Neural cell (in vitro differentiated cells): Measurements from ENCODE around the gene HS1BP3. TPM values are rescaled to one million over a fixed set of nuclear protein-coding genes. Genes with fewer than 3 reads are reported as not detected.

Experiments
- H2AFZ ChIP-seq: fragments of 200-600, 300-800 bp; sonication (generic), shearing (Covaris generic); 2 replicates; pipeline ENCODE4 v1.6.0; 2014; ENCODE audit warnings: low read depth, mild to moderate bottlenecking, antibody characterized with exemption, low read length, moderate library complexity
- H3F3A ChIP-seq: fragments of 200-600 bp; shearing (Covaris generic); 2 replicates; pipeline ENCODE4 v1.6.1; 2016; ENCODE audit warnings: mild to moderate bottlenecking, moderate library complexity, mixed read lengths, antibody characterized with exemption, low read length; ENCODE audit not compliant: insufficient read depth, poor library complexity, severe bottlenecking
- H3K27ac ChIP-seq: fragments of 200-600, 300-800 bp; sonication (generic), shearing (Covaris generic); 2 replicates; pipeline ENCODE4 v1.5.1; 2014; ENCODE audit warnings: mild to moderate bottlenecking, low read length, moderate library complexity
- H3K27me3 ChIP-seq: fragments of 300-800, 200-600 bp; sonication (generic), shearing (Covaris generic); 2 replicates; pipeline ENCODE4 v1.6.0; 2014; ENCODE audit warnings: mild to moderate bottlenecking, low read depth, low read length, moderate library complexity; ENCODE audit not compliant: insufficient read depth
- H3K36me3 ChIP-seq: fragments of 300-800, 200-600 bp; sonication (generic), shearing (Covaris generic); 2 replicates; pipeline ENCODE4 v1.5.1; 2014; ENCODE audit warnings: mild to moderate bottlenecking, antibody characterized with exemption, low read length, moderate library complexity; ENCODE audit not compliant: insufficient read depth
- H3K4me2 ChIP-seq: fragments of 300-800, 200-600 bp; sonication (generic), shearing (Covaris generic); 2 replicates; pipeline ENCODE4 v1.6.0; 2014; ENCODE audit warnings: mild to moderate bottlenecking, low read length
- H3K4me3 ChIP-seq: fragments of 300-800, 200-600 bp; sonication (generic), shearing (Covaris generic); 2 replicates; pipeline ENCODE4 v1.5.1; 2014; ENCODE audit warnings: mild to moderate bottlenecking, low read length, moderate library complexity
- H3K79me2 ChIP-seq: fragments of 200-600 bp; shearing (Covaris generic); replicated peaks from 2 replicates; pipeline ENCODE4 v1.6.0; 2014; ENCODE audit warnings: mild to moderate bottlenecking, low read length, moderate library complexity; ENCODE audit not compliant: insufficient read depth
- H3K9ac ChIP-seq: fragments of 300-800, 200-600 bp; sonication (generic), shearing (Covaris generic); 2 replicates; pipeline ENCODE4 v1.6.1; 2016; ENCODE audit warnings: mild to moderate bottlenecking, low read length, mixed read lengths
- H3K9me2 ChIP-seq: fragments of 200-600 bp; shearing (Covaris generic); 2 replicates; pipeline ENCODE4 v1.6.1; 2016; ENCODE audit warnings: mild to moderate bottlenecking, low read length, mixed read lengths; ENCODE audit not compliant: insufficient read depth
- H3K9me3 ChIP-seq: fragments of 200-600, 300-800 bp; sonication (generic), shearing (Covaris generic); 2 replicates; pipeline ENCODE4 v1.6.1; 2016; ENCODE audit warnings: mild to moderate bottlenecking, mixed run types, low read length, moderate library complexity, mixed read lengths
- H4K20me1 ChIP-seq: fragments of 200-600 bp; shearing (Covaris generic); 2 replicates; pipeline ENCODE4 v1.6.1; 2016; ENCODE audit warnings: mild to moderate bottlenecking, mixed run types; ENCODE audit not compliant: insufficient read depth
- EP300 ChIP-seq: fragments of 450-650 bp; conservative IDR thresholded peaks from 2 replicates; pipeline ENCODE4 v1.6.1; 2014; ENCODE audit warnings: antibody characterized with exemption, mild to moderate bottlenecking, moderate library complexity; ENCODE audit not compliant: poor library complexity, severe bottlenecking
- EZH2 ChIP-seq: fragments of 200-600, 300-800 bp; shearing (Covaris generic), sonication (generic); IDR thresholded peaks from 2 replicates; pipeline ENCODE4 v1.6.1; 2014; ENCODE audit warnings: antibody characterized with exemption, low read length, borderline replicate concordance, mild to moderate bottlenecking; ENCODE audit not compliant: insufficient read depth, poor library complexity, severe bottlenecking
- MXI1 ChIP-seq: fragments of 450-650 bp; conservative IDR thresholded peaks from 2 replicates; pipeline ENCODE4 v1.6.1; 2014; ENCODE audit warnings: antibody characterized with exemption, mild to moderate bottlenecking; ENCODE audit not compliant: poor library complexity, severe bottlenecking
- POLR2AphosphoS5 ChIP-seq: IDR thresholded peaks from 2 replicates; pipeline ENCODE4 v1.6.1; 2012
- RAD21 ChIP-seq: fragments of 450-650 bp; conservative IDR thresholded peaks from 2 replicates; pipeline ENCODE4 v1.6.1; 2014; ENCODE audit warnings: antibody characterized with exemption, mild to moderate bottlenecking, moderate library complexity
- SMC3 ChIP-seq: fragments of 450-650 bp; conservative IDR thresholded peaks from 2 replicates; pipeline ENCODE4 v1.6.1; 2014; ENCODE audit warnings: antibody characterized with exemption, mild to moderate bottlenecking, moderate library complexity; ENCODE audit not compliant: poor library complexity
- TAF1 ChIP-seq: IDR thresholded peaks from 2 replicates; pipeline ENCODE4 v1.6.1; 2012; ENCODE audit warnings: low read depth
- polyA plus RNA-seq: library from polyadenylated mRNA; depleted of rRNA; stranded (reverse); fragments of >200 nt; gene quantifications from 2 replicates; pipeline ENCODE4 v1.2.3, GENCODE V29; 2014
- TF ChIP-seq, protein P1 (sequence below): fragments of 450-650 bp; IDR thresholded peaks from 2 replicates; pipeline ENCODE4 v1.5.1; 2014; ENCODE audit warnings: antibody characterized with exemption, mild to moderate bottlenecking, moderate library complexity; ENCODE audit not compliant: poor library complexity, severe bottlenecking
- TF ChIP-seq, protein P2 (sequence below): IDR thresholded peaks from 2 replicates; pipeline ENCODE4 v1.6.1; 2012; ENCODE audit warnings: borderline replicate concordance

Gene HS1BP3
- polyA plus RNA-seq, 1 donor from 2014 or later: 8.9 TPM

DNA sequence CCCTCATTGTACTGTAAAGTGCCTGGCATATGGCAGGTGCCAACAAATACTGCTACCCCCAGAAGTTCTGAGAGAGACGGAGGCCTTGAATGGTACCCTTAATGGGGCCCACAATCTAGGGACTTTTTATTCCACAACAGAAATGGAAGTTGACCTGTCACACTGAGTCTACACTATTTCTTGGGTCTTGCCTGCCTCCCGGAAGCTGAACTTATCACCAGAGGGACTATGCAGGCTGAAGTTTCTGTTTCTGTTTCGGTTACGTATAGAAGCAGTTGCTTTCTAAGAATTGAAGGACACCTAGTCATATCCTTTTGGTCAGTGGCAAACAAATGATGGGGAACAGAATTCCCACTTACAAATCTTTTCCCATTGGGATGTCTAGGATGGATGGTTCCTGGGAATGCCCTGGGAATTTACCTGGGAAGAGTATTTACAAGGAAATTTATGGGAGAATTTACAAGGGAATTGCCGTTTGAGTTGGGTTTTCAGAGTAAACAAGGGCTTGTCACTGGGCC, 74.2 kb downstream of the HS1BP3 start:
- no peak overlapping the region for H3K4me3 ChIP-seq
- no peaks in the 10 kb centered on the region for H3K9me2 ChIP-seq
- no peaks in the 10 kb centered on the region for H3F3A ChIP-seq
- H3K27me3 ChIP-seq: no peaks in the 10 kb centered on the region
- H3K9ac ChIP-seq: no peak overlapping the region
- H3K27ac ChIP-seq: no peak overlapping the region
- no peaks in the 10 kb centered on the region for H4K20me1 ChIP-seq
- no peak overlapping the region for H3K4me2 ChIP-seq
- no peaks in the 10 kb centered on the region for H3K79me2 ChIP-seq
- H3K9me3 ChIP-seq: no peaks in the 10 kb centered on the region
- H2AFZ ChIP-seq: no peak overlapping the region
- no peaks in the 10 kb centered on the region for H3K36me3 ChIP-seq
- no peak for TF ChIP-seq POLR2AphosphoS5
- TF ChIP-seq MXI1: no peak
- TF ChIP-seq RAD21: no peak
- TF ChIP-seq TAF1: no peak
- TF ChIP-seq, protein P1, sequence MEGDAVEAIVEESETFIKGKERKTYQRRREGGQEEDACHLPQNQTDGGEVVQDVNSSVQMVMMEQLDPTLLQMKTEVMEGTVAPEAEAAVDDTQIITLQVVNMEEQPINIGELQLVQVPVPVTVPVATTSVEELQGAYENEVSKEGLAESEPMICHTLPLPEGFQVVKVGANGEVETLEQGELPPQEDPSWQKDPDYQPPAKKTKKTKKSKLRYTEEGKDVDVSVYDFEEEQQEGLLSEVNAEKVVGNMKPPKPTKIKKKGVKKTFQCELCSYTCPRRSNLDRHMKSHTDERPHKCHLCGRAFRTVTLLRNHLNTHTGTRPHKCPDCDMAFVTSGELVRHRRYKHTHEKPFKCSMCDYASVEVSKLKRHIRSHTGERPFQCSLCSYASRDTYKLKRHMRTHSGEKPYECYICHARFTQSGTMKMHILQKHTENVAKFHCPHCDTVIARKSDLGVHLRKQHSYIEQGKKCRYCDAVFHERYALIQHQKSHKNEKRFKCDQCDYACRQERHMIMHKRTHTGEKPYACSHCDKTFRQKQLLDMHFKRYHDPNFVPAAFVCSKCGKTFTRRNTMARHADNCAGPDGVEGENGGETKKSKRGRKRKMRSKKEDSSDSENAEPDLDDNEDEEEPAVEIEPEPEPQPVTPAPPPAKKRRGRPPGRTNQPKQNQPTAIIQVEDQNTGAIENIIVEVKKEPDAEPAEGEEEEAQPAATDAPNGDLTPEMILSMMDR: no peak
- no peak for TF ChIP-seq SMC3
- no peak for TF ChIP-seq EP300
- TF ChIP-seq, protein P2, sequence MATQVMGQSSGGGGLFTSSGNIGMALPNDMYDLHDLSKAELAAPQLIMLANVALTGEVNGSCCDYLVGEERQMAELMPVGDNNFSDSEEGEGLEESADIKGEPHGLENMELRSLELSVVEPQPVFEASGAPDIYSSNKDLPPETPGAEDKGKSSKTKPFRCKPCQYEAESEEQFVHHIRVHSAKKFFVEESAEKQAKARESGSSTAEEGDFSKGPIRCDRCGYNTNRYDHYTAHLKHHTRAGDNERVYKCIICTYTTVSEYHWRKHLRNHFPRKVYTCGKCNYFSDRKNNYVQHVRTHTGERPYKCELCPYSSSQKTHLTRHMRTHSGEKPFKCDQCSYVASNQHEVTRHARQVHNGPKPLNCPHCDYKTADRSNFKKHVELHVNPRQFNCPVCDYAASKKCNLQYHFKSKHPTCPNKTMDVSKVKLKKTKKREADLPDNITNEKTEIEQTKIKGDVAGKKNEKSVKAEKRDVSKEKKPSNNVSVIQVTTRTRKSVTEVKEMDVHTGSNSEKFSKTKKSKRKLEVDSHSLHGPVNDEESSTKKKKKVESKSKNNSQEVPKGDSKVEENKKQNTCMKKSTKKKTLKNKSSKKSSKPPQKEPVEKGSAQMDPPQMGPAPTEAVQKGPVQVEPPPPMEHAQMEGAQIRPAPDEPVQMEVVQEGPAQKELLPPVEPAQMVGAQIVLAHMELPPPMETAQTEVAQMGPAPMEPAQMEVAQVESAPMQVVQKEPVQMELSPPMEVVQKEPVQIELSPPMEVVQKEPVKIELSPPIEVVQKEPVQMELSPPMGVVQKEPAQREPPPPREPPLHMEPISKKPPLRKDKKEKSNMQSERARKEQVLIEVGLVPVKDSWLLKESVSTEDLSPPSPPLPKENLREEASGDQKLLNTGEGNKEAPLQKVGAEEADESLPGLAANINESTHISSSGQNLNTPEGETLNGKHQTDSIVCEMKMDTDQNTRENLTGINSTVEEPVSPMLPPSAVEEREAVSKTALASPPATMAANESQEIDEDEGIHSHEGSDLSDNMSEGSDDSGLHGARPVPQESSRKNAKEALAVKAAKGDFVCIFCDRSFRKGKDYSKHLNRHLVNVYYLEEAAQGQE: no peak
- no peak for TF ChIP-seq EZH2

DNA sequence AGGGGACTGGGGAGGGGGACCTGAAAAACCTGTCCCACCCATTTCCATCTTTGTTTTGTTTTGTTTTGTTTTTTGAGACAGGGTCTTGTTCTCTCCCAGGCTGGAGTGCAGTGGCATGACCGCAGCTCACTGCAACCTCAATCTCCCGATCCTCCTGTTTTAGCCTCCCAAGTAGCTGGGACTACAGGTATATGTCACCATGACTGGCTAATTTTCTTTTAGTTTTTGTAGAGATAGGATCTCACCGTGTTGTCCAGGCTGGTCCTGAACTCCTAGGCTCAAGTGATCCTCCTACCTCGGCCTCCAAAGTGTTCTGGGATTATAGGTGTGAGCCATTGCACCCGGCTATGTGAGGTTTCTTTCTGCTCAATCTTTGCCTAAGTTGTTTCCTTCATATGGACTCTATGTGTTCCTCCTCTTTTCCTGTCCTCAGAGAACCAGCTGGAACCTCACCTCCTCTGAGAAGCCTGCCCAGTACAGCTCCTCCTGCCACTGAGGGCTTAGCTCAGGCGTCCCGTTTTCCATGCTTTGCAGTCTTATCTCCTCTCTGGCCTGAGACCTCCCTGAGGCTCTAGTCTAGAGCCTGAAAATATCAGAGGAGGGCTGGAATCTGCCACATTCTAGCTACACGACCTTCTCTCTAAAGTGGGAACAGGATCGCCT, 74.8 kb downstream of the HS1BP3 start:
- Histone ChIP-seq H3K9ac (no peak overlapping the region), H3K4me2 (no peak overlapping the region), H3K27me3 (no peaks in the 10 kb centered on the region), H3F3A (no peaks in the 10 kb centered on the region), H3K27ac (no peak overlapping the region), H4K20me1 (no peaks in the 10 kb centered on the region), H3K9me2 (no peaks in the 10 kb centered on the region), H3K4me3 (no peak overlapping the region), H3K79me2 (no peaks in the 10 kb centered on the region), H3K36me3 (no peaks in the 10 kb centered on the region), H3K9me3 (no peaks in the 10 kb centered on the region), H2AFZ (no peak overlapping the region)
- TF ChIP-seq POLR2AphosphoS5 (no peak), RAD21 (no peak), EP300 (no peak), MXI1 (no peak), EZH2 (no peak), SMC3 (no peak), TAF1 (no peak)
- TF ChIP-seq, protein P1: no peak
- TF ChIP-seq, protein P2: no peak
